ENCODE results near the gene NTSR1.
A peak's percentile ranks its signal among the peaks of the same experiment; 100 is the strongest.

Gene NTSR1

GRCh38 chr20:62692801-62693523 is 15.7 kb upstream of the NTSR1 start:
- DNase-seq (ENCODE audit: low spot score), result no peak

- no peak for DNase-seq (ENCODE audit: low spot score)
Measured at GRCh38 chr20:62693524-62693922, 15.1 kb upstream of the NTSR1 start.

GRCh38 chr20:62694106-62694505 is 14.5 kb upstream of the NTSR1 start:
- DNase-seq (ENCODE audit: low spot score), result no peak

GRCh38 chr20:62694868-62695267 is 13.8 kb upstream of the NTSR1 start:
- no peak for DNase-seq (ENCODE audit: low spot score)

- DNase-seq (ENCODE audit: low spot score), result no peak
Measured at GRCh38 chr20:62695448-62696414, 12.9 kb upstream of the NTSR1 start.

GRCh38 chr20:62696434-62696957 is 12.1 kb upstream of the NTSR1 start:
- no peak for DNase-seq (ENCODE audit: low spot score)

GRCh38 chr20:62696989-62697388 is 11.6 kb upstream of the NTSR1 start:
- no peak for DNase-seq (ENCODE audit: low spot score)

- no peak for DNase-seq (ENCODE audit: low spot score)
Measured at GRCh38 chr20:62697468-62697912, 11.1 kb upstream of the NTSR1 start.

GRCh38 chr20:62698231-62698630 is 10.4 kb upstream of the NTSR1 start:
- DNase-seq (ENCODE audit: low spot score), result no peak

GRCh38 chr20:62699296-62699695 is 9.3 kb upstream of the NTSR1 start:
- no peak for DNase-seq (ENCODE audit: low spot score)

GRCh38 chr20:62699741-62700140 is 8.9 kb upstream of the NTSR1 start:
- no peak for DNase-seq (ENCODE audit: low spot score)

- DNase-seq (ENCODE audit: low spot score), result no peak
Measured at GRCh38 chr20:62700261-62700930, 8.2 kb upstream of the NTSR1 start.

GRCh38 chr20:62701161-62702012 is 7.2 kb upstream of the NTSR1 start:
- no peak for DNase-seq (ENCODE audit: low spot score)

- DNase-seq (ENCODE audit: low spot score), result no peak
Measured at GRCh38 chr20:62702013-62702300, 6.7 kb upstream of the NTSR1 start.

- no peak for DNase-seq (ENCODE audit: low spot score)
Measured at GRCh38 chr20:62702895-62703852, 5.5 kb upstream of the NTSR1 start.

- DNase-seq (ENCODE audit: low spot score), result no peak
Measured at GRCh38 chr20:62703853-62704228, 4.8 kb upstream of the NTSR1 start.

- peak; percentile 60 for DNase-seq (ENCODE audit: low spot score)
Measured at GRCh38 chr20:62704341-62704948, 4.2 kb upstream of the NTSR1 start.

GRCh38 chr20:62705627-62706026 is 3.0 kb upstream of the NTSR1 start:
- no peak for DNase-seq (ENCODE audit: low spot score)

- DNase-seq (ENCODE audit: low spot score), result no peak
Measured at GRCh38 chr20:62706344-62706743, 2.3 kb upstream of the NTSR1 start.

GRCh38 chr20:62706857-62707256 is 1.8 kb upstream of the NTSR1 start:
- no peak for DNase-seq (ENCODE audit: low spot score)
